Vagina (tissue), 2 donors: Measurements from ENCODE around the gene DGKE.

Experiments used
- POLR2A ChIP-seq, 2 donors: fragments of 450-650 bp; IDR thresholded peaks; one replicate each; pipeline ENCODE4 v1.6.1; 2017; ENCODE audit warnings: antibody characterized with exemption in 2 of 2, mild to moderate bottlenecking in 2 of 2, moderate library complexity in 2 of 2
- POLR2AphosphoS5 ChIP-seq, 2 donors: sonication (generic); formaldehyde crosslinking; IDR thresholded peaks; one replicate each; pipeline ENCODE4 v1.9.0; 2017; ENCODE audit warnings: antibody characterized with exemption in 2 of 2, mild to moderate bottlenecking in 2 of 2, low read depth in 1 of 2; ENCODE audit not compliant: insufficient read depth in 1 of 2
- TF ChIP-seq, protein P1 (sequence below), 3 experiments: fragments of 450-650 bp in 2 of 3; fragments of 200-600 bp in 1 of 3; sonication (generic) in 1 of 3; IDR thresholded peaks; one replicate each; pipeline ENCODE4 v1.5.1; 2017 to 2019; ENCODE audit warnings: antibody characterized with exemption in 3 of 3, mild to moderate bottlenecking in 2 of 3, moderate library complexity in 2 of 3

- TF ChIP-seq, protein P1, sequence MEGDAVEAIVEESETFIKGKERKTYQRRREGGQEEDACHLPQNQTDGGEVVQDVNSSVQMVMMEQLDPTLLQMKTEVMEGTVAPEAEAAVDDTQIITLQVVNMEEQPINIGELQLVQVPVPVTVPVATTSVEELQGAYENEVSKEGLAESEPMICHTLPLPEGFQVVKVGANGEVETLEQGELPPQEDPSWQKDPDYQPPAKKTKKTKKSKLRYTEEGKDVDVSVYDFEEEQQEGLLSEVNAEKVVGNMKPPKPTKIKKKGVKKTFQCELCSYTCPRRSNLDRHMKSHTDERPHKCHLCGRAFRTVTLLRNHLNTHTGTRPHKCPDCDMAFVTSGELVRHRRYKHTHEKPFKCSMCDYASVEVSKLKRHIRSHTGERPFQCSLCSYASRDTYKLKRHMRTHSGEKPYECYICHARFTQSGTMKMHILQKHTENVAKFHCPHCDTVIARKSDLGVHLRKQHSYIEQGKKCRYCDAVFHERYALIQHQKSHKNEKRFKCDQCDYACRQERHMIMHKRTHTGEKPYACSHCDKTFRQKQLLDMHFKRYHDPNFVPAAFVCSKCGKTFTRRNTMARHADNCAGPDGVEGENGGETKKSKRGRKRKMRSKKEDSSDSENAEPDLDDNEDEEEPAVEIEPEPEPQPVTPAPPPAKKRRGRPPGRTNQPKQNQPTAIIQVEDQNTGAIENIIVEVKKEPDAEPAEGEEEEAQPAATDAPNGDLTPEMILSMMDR (IDR thresholded peaks at IDR 0.05) = no peak
- TF ChIP-seq POLR2A (IDR thresholded peaks at IDR 0.05) (no peak), POLR2AphosphoS5 (IDR thresholded peaks at IDR 0.05; ENCODE audit: insufficient read depth in 1 of 2, low read depth in 1 of 2) (no peak)
These were observed 48.5 kb upstream of the DGKE start for GRCh38 chr17:56785405-56785804.
